Suprapubic skin (tissue), 3 donors: ENCODE data around the gene IFNL4.

Experiments used
- CTCF ChIP-seq, 2 donors: fragments of 200-600 bp in 1 of 2; fragments of 450-650 bp in 1 of 2; sonication (generic) in 1 of 2; IDR thresholded peaks; one replicate each; pipeline ENCODE4 v1.5.1; 2016 to 2019; ENCODE audit warnings: antibody characterized with exemption in 2 of 2, mild to moderate bottlenecking in 1 of 2, moderate library complexity in 1 of 2
- POLR2AphosphoS5 ChIP-seq, 3 donors: sonication (generic); formaldehyde crosslinking; IDR thresholded peaks; one replicate each; pipeline ENCODE4 v1.6.1; 2017; ENCODE audit warnings: antibody characterized with exemption in 3 of 3

DNA sequence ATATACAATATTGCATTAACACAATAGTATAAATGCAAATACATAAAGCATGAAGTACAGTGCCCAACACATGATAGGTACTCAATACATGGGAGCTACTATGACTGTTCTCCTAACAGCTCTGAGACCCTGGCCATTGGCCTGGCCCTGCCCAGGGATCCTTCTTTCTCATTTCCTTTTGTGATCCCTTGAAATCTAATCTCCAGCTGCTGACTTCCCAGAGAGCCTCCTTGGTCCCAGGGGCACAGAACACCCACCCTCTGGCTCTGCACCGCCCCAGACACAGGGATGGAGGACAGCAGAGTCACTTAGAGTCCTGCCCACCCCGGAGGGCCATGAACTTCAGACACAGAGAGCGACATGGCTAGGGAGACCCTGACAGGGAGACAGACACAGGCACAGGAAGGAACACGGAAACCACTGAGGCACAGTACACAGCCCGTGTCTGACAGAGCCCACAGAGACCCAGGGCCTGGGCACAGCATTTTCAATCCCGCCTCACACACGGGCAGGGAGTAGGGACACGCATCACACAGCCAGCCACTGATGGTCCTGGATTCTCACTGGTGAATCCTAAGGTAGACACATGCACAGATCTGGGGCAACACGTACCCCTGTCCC lies 40.4 kb downstream of the IFNL4 start:
- TF ChIP-seq CTCF (IDR thresholded peaks at IDR 0.05) (no peak), POLR2AphosphoS5 (IDR thresholded peaks at IDR 0.05) (no peak)
